Testis (tissue), 2 donors: Measurements from ENCODE around the gene KCNG2.

Experiments used
- CTCF ChIP-seq, 3 experiments: fragments of 450-650 bp in 2 of 3; fragments of 200-600 bp in 1 of 3; sonication (generic) in 1 of 3; IDR thresholded peaks; one replicate each; pipeline ENCODE4 v1.5.1; 2016 to 2019; ENCODE audit warnings: antibody characterized with exemption in 3 of 3, mild to moderate bottlenecking in 2 of 3, moderate library complexity in 1 of 3
- POLR2A ChIP-seq: fragments of 450-650 bp; IDR thresholded peaks from one replicate; pipeline ENCODE4 v1.6.1; 2017; ENCODE audit warnings: antibody characterized with exemption, mild to moderate bottlenecking, moderate library complexity

- TF ChIP-seq CTCF (IDR thresholded peaks at IDR 0.05) (no peak), POLR2A (no peak)
Observed at GRCh38 chr18:79832169-79832568, 34.4 kb downstream of the KCNG2 start.
